ENCODE measurements around the gene CCDC170. TPM values are rescaled to one million over a fixed set of nuclear protein-coding genes. Genes with fewer than 3 reads are reported as not detected.

CCDC170 gene
- total RNA-seq, 2 donors from 2014 or later, result 0.11 to 0.20 TPM

DNA sequence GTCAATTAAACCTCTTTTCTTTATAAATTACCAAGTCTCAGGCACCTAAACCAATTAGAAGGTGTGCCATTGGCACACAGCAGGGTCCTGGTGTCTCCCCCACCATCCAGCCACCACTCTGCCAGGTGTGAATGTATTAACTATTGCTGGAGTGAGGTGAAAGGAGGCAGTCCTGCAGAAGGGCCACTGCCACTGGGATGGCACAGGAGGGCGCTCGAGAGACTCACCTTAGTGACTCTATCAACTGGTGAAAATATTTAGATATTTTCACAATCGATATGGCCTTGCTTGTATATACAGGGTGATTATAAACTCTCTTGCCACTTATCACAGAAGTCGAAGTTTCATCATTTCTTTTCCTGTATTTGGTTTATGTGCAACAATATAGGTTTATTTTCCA, 168.1 kb downstream of the CCDC170 start:
- no peaks in the 10 kb centered on the region for H3K4me1 ChIP-seq
- H3K27me3 ChIP-seq, result no peaks in the 10 kb centered on the region
- TF ChIP-seq, protein P1, sequence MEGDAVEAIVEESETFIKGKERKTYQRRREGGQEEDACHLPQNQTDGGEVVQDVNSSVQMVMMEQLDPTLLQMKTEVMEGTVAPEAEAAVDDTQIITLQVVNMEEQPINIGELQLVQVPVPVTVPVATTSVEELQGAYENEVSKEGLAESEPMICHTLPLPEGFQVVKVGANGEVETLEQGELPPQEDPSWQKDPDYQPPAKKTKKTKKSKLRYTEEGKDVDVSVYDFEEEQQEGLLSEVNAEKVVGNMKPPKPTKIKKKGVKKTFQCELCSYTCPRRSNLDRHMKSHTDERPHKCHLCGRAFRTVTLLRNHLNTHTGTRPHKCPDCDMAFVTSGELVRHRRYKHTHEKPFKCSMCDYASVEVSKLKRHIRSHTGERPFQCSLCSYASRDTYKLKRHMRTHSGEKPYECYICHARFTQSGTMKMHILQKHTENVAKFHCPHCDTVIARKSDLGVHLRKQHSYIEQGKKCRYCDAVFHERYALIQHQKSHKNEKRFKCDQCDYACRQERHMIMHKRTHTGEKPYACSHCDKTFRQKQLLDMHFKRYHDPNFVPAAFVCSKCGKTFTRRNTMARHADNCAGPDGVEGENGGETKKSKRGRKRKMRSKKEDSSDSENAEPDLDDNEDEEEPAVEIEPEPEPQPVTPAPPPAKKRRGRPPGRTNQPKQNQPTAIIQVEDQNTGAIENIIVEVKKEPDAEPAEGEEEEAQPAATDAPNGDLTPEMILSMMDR (IDR thresholded peaks at IDR 0.05), result no peak
- peaks cover 0 to under 1% of the 10 kb centered on the region in 2 donors for H3K9me3 ChIP-seq
- H3K27ac ChIP-seq, result no peak overlapping the region
- H3K36me3 ChIP-seq, result no peaks in the 10 kb centered on the region
- no peak overlapping the region for H3K4me3 ChIP-seq
- no peak for DNase-seq (ENCODE audit: low spot score)

DNA sequence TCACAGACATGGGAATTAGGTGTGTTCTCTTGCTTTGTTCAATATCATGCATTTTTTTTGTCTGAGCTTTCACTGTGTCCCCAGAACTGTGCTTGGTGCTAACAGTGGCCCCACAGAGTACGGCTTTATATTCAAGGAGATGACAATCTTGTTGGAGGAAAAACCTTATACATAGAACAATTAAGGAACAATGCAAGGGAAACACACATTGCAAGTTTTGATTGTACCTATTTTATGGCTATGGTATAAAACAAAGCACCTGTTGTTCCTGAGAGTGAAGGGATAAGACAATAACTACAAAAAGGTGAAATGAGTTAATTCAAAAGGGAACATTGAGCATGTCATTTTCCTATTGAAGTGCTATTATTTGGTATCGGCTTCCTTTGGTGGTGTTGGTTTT, 169.7 kb downstream of the CCDC170 start:
- DNase-seq (ENCODE audit: low spot score), result no peak
- Histone ChIP-seq H3K4me3 (no peak overlapping the region), H3K9me3 (no peaks in the 10 kb centered on the region), H3K27ac (no peak overlapping the region), H3K36me3 (no peaks in the 10 kb centered on the region), H3K4me1 (no peaks in the 10 kb centered on the region), H3K27me3 (no peaks in the 10 kb centered on the region)
- TF ChIP-seq, protein P1 (IDR thresholded peaks at IDR 0.05), result no peak

GRCh38 chr6:151664390-151664789, 170.6 kb downstream of the CCDC170 start:
- no peaks in the 10 kb centered on the region for H3K36me3 ChIP-seq
- H3K4me3 ChIP-seq, result no peak overlapping the region
- H3K27me3 ChIP-seq, result no peaks in the 10 kb centered on the region
- H3K27ac ChIP-seq, result no peak overlapping the region
- TF ChIP-seq, protein P1 (IDR thresholded peaks at IDR 0.05), result no peak
- H3K4me1 ChIP-seq, result no peaks in the 10 kb centered on the region
- no peak for DNase-seq (ENCODE audit: low spot score)
- no peaks in the 10 kb centered on the region for H3K9me3 ChIP-seq

DNA sequence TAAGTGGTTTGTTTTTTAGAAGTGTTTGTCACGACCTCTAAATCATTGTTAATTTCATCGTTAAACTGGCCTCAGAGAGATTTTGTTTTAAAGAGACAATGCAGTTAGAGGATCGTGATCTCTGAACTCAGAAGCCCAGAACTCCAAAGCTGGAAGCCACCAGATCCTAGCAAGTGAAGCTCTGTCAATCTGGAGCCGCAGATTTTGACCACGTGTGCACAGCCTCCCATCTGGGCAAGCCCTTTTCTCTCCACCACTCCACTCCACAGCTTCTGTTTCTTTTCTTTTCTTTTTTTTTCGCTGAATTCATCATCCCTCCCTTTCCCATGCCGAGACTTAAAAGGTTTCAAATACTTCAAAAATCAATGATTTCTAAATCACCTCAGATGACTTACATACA, 171.5 kb downstream of the CCDC170 start:
- Histone ChIP-seq H3K36me3 (no peaks in the 10 kb centered on the region), H3K4me3 (no peak overlapping the region), H3K27ac (no peak overlapping the region), H3K9me3 (no peaks in the 10 kb centered on the region), H3K27me3 (no peaks in the 10 kb centered on the region), H3K4me1 (no peaks in the 10 kb centered on the region)
- TF ChIP-seq, protein P1 (IDR thresholded peaks at IDR 0.05), result no peak
- DNase-seq (ENCODE audit: low spot score), result no peak

DNA sequence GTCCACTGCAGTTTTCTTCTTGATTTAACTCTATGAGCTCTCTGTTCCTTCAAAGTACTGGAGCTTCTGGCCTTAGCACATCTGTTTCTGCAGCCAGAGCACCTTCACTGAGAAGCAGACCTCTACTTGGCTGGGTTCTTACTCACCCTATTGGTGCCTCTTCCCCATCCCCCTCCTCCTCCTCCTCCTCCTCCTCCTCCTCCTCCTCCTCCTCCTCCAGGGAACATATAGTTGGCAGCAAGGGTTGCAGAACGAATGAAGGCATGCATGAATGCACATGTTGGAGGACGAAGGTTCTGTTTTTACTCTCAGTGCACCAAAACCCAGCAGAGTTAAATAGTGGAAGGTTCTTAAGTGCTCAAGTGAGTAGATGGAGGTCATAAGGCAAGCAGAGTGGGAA, 172.7 kb downstream of the CCDC170 start:
- no peaks in the 10 kb centered on the region for H3K36me3 ChIP-seq
- H3K9me3 ChIP-seq, result no peaks in the 10 kb centered on the region
- no peak overlapping the region for H3K4me3 ChIP-seq
- TF ChIP-seq, protein P1 (IDR thresholded peaks at IDR 0.05), result no peak
- DNase-seq (ENCODE audit: low spot score), result no peak
- no peak overlapping the region for H3K27ac ChIP-seq
- H3K4me1 ChIP-seq, result no peaks in the 10 kb centered on the region
- no peaks in the 10 kb centered on the region for H3K27me3 ChIP-seq

DNA sequence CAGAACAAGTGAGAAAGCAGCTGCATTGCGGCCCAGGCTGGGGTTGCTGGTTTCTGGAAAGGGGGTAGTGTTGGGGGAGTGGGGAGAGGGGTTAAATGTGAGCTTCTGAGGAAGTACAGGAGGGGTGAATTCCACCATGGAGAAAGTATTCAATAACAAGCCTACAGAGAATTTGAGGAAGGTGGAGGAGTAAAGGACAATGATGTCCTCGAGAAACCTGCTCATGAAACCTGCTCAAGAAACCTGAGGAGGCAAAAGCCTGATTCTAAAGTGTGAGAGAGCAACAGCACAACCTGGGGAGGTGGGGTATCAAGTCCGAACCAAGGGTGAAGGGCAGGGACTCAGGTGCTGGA, 175.4 kb downstream of the CCDC170 start:
- no peak overlapping the region for H3K4me3 ChIP-seq
- H3K36me3 ChIP-seq, result no peaks in the 10 kb centered on the region
- TF ChIP-seq, protein P1 (IDR thresholded peaks at IDR 0.05), result no peak
- no peaks in the 10 kb centered on the region for H3K4me1 ChIP-seq
- H3K27ac ChIP-seq, result no peak overlapping the region
- no peaks in the 10 kb centered on the region for H3K27me3 ChIP-seq
- no peak for DNase-seq (ENCODE audit: low spot score)
- H3K9me3 ChIP-seq, result no peaks in the 10 kb centered on the region

Measured in right atrium auricular region (tissue), 2 donors.